ENCODE measurements around the gene MTCL1. TPM values are rescaled to one million over a fixed set of nuclear protein-coding genes. Genes with fewer than 3 reads are reported as not detected.

Gene MTCL1
- total and polyA plus RNA-seq, 2 of the 8 experiments (the other 6 are each of a cell fraction or from before 2014, with no cell fraction given), result 16.6 to 60.8 TPM

DNA sequence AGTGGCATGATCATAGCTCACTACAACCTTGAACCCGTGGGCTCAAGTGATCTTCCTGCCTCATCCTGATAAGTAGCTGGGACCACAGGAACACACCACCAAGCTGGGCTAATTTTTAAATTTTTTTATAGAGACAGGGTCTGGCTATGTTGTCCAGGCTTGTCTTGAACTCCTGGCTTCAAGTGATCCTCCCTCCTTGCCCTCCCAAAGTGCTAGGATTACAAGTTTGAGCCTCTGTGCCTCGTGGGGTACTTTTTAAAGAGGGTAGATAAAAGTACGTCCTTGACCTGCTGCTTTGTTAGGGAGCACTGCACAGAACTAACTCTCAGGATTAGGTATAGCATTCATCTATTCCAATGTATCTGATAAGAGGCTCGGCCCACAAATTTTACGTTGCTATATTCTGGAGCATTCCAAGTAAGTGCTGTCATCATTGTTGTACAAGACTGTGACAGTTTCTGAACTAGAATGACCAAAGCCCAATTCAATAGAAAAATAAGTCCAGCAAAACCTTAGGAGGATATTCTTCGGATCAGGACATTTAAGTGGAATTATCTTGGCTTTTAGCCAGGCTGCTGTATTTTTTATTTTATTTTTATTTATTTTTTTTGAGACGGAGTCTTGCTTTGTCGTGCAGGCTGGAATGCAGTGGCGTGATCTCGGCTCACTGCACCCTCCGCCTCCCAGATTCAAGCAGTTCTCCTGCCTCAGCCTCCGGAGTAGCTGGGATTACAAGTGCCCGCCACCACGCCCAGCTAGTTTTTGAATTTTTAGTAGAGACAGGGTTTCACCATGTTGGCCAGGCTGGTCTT, 4.1 kb downstream of the MTCL1 start (continued):
- TF ChIP-seq CTBP2 (IDR thresholded peaks at IDR 0.05; ENCODE audit: borderline replicate concordance, insufficient read depth, insufficient read length, low read length), result no peak
- no peak for TF ChIP-seq RAD21 (IDR thresholded peaks at IDR 0.05 in 1 of 2, conservative IDR thresholded peaks at IDR 0.05 in 1 of 2; ENCODE audit: low read depth in 2 of 2, low read length in 2 of 2)
- TF ChIP-seq, protein P1, sequence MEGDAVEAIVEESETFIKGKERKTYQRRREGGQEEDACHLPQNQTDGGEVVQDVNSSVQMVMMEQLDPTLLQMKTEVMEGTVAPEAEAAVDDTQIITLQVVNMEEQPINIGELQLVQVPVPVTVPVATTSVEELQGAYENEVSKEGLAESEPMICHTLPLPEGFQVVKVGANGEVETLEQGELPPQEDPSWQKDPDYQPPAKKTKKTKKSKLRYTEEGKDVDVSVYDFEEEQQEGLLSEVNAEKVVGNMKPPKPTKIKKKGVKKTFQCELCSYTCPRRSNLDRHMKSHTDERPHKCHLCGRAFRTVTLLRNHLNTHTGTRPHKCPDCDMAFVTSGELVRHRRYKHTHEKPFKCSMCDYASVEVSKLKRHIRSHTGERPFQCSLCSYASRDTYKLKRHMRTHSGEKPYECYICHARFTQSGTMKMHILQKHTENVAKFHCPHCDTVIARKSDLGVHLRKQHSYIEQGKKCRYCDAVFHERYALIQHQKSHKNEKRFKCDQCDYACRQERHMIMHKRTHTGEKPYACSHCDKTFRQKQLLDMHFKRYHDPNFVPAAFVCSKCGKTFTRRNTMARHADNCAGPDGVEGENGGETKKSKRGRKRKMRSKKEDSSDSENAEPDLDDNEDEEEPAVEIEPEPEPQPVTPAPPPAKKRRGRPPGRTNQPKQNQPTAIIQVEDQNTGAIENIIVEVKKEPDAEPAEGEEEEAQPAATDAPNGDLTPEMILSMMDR (IDR thresholded peaks at IDR 0.05; ENCODE audit: control extremely low read depth in 1 of 3, insufficient read depth in 1 of 3, low read depth in 1 of 3, low read length in 3 of 3), result no peak
